ENCODE data around the gene MRPL49. TPM values are rescaled to one million over a fixed set of nuclear protein-coding genes. Genes with fewer than 3 reads are reported as not detected.

MRPL49 gene
- polyA plus RNA-seq, 1 donor from 2014 or later: 80.5 TPM

- H3K36me3 ChIP-seq (ENCODE audit: insufficient read depth, low read length): no peaks in the 10 kb centered on the region
- H3K9ac ChIP-seq (ENCODE audit: low read length): no peak overlapping the region
- no peak overlapping the region for H3K27ac ChIP-seq (ENCODE audit: low read length)
- peaks cover 16% of the 10 kb centered on the region for H3K79me2 ChIP-seq (replicated peaks; ENCODE audit: insufficient read depth, low read length)
- H3F3A ChIP-seq (ENCODE audit: insufficient read depth, low read length, poor library complexity, severe bottlenecking): no peaks in the 10 kb centered on the region
- no peak overlapping the region for H2AFZ ChIP-seq (ENCODE audit: low read depth, low read length)
- no peaks in the 10 kb centered on the region for H3K9me3 ChIP-seq (ENCODE audit: low read length)
- TF ChIP-seq EZH2 (IDR thresholded peaks at IDR 0.05; ENCODE audit: borderline replicate concordance, insufficient read depth, low read length, poor library complexity, severe bottlenecking) (no peak), CTCF (IDR thresholded peaks at IDR 0.05; ENCODE audit: poor library complexity, severe bottlenecking) (no peak), POLR2AphosphoS5 (IDR thresholded peaks at IDR 0.05) (no peak), MXI1 (conservative IDR thresholded peaks at IDR 0.05; ENCODE audit: poor library complexity, severe bottlenecking) (no peak), EP300 (conservative IDR thresholded peaks at IDR 0.05; ENCODE audit: poor library complexity, severe bottlenecking) (no peak), REST (IDR thresholded peaks at IDR 0.05; ENCODE audit: borderline replicate concordance) (no peak), RAD21 (conservative IDR thresholded peaks at IDR 0.05) (no peak), TAF1 (IDR thresholded peaks at IDR 0.05; ENCODE audit: low read depth) (no peak), SMC3 (conservative IDR thresholded peaks at IDR 0.05; ENCODE audit: poor library complexity) (no peak)
- no peaks in the 10 kb centered on the region for H3K27me3 ChIP-seq (ENCODE audit: insufficient read depth, low read depth, low read length)
- H4K20me1 ChIP-seq (ENCODE audit: insufficient read depth): no peaks in the 10 kb centered on the region
- no peaks in the 10 kb centered on the region for H3K9me2 ChIP-seq (ENCODE audit: insufficient read depth, low read length)
- H3K4me2 ChIP-seq (ENCODE audit: low read length): no peak overlapping the region
- H3K4me3 ChIP-seq (ENCODE audit: low read length): no peak overlapping the region
Observed at GRCh38 chr11:65129649-65130441, 7.7 kb downstream of the MRPL49 start.

GRCh38 chr11:65130631-65131416, 8.7 kb downstream of the MRPL49 start:
- TF ChIP-seq RAD21 (conservative IDR thresholded peaks at IDR 0.05): no peak
- no peaks in the 10 kb centered on the region for H3K9me3 ChIP-seq (ENCODE audit: low read length)
- no peak overlapping the region for H2AFZ ChIP-seq (ENCODE audit: low read depth, low read length)
- no peaks in the 10 kb centered on the region for H3K9me2 ChIP-seq (ENCODE audit: insufficient read depth, low read length)
- no peaks in the 10 kb centered on the region for H3K36me3 ChIP-seq (ENCODE audit: insufficient read depth, low read length)
- no peak overlapping the region for H3K4me3 ChIP-seq (ENCODE audit: low read length)
- H3K27ac ChIP-seq (ENCODE audit: low read length): no peak overlapping the region
- H3K4me2 ChIP-seq (ENCODE audit: low read length): no peak overlapping the region
- no peaks in the 10 kb centered on the region for H4K20me1 ChIP-seq (ENCODE audit: insufficient read depth)
- no peaks in the 10 kb centered on the region for H3K27me3 ChIP-seq (ENCODE audit: insufficient read depth, low read depth, low read length)
- no peak overlapping the region for H3K9ac ChIP-seq (ENCODE audit: low read length)
- H3F3A ChIP-seq (ENCODE audit: insufficient read depth, low read length, poor library complexity, severe bottlenecking): peaks cover 1% of the 10 kb centered on the region
- H3K79me2 ChIP-seq (replicated peaks; ENCODE audit: insufficient read depth, low read length): peaks cover 16% of the 10 kb centered on the region
